Body of pancreas (tissue), 4 donors: ENCODE measurements around the gene FLAD1. TPM values are rescaled to one million over a fixed set of nuclear protein-coding genes. Genes with fewer than 3 reads are reported as not detected.

ENCODE experiments used
- ATAC-seq: fragments of 150-250 bp; one replicate; pipeline ENCODE4 v1.9.1; 2016
- DNase-seq, 4 donors: peaks; one replicate each; pipeline ENCODE4 v3.0.0-alpha.2; 2019
- H3K27ac ChIP-seq, 4 donors: fragments of 200-600 bp; sonication (generic); 1 replicate in 3 of 4; 2 replicates in 1 of 4; pipeline versions ENCODE4 v1.5.1 to v1.6.1; 2016 to 2019; ENCODE audit warnings: mild to moderate bottlenecking in 1 of 4, mixed read lengths in 1 of 4, moderate library complexity in 1 of 4
- H3K27me3 ChIP-seq, 2 donors: fragments of 200-600 bp; sonication (generic); one replicate each; pipeline ENCODE4 v1.6.0; 2016; ENCODE audit warnings: mild to moderate bottlenecking in 1 of 2
- H3K36me3 ChIP-seq, 2 donors: fragments of 200-600 bp; sonication (generic); replicated peaks in 1 of 2; 2 replicates each; pipeline ENCODE4 v1.5.1; 2016; ENCODE audit warnings: low read depth in 2 of 2; ENCODE audit not compliant: insufficient read depth in 1 of 2
- H3K4me1 ChIP-seq: fragments of 200-600 bp; sonication (generic); one replicate; pipeline ENCODE4 v1.6.0; 2016
- H3K4me3 ChIP-seq, 2 donors: fragments of 200-600 bp; sonication (generic); 1 replicate in 1 of 2; 2 replicates in 1 of 2; pipeline ENCODE4 v1.5.1; 2016 to 2019
- H3K9me3 ChIP-seq, 3 donors: fragments of 200-600 bp; sonication (generic); 1 replicate in 2 of 3; 2 replicates in 1 of 3; pipeline ENCODE4 v1.5.1; 2016
- CTCF ChIP-seq, 7 experiments: fragments of 450-650 bp in 4 of 7; fragments of 200-600 bp in 3 of 7; sonication (generic) in 3 of 7; IDR thresholded peaks; one replicate each; pipeline ENCODE4 v1.5.1; 2016 to 2019; ENCODE audit warnings: antibody characterized with exemption in 7 of 7
- POLR2A ChIP-seq, 3 donors: fragments of 450-650 bp; IDR thresholded peaks; one replicate each; pipeline ENCODE4 v1.6.1; 2016; ENCODE audit warnings: antibody characterized with exemption in 3 of 3, mild to moderate bottlenecking in 2 of 3
- WGBS, 2 donors: methylation state at CpG; one replicate each; pipeline ENCODE4 v1.1.5; 2017; 5-methylcytosine and 5-hydroxymethylcytosine counted together
- intact Hi-C: fragments of 100-400 bp; cut with DNase I; formaldehyde crosslinking; loops from one replicate; pipeline ENCODE4 v1.15.1; 2023
- total RNA-seq, 2 donors: library from RNA; depleted of rRNA; stranded (reverse); fragments of >200 nt; gene quantifications; one replicate each; pipeline ENCODE4 v1.1.0, GENCODE V29; 2016

Gene FLAD1
- total RNA-seq, 2 donors from 2014 or later = 10.1 to 51.4 TPM

GRCh38 chr1:155012026-155012546 lies 28.9 kb downstream of the FLAD1 start:
- WGBS, 2 donors = 34 to 38% methylated on average over 6 to 9 of the region's 9 CpGs
- peak; percentile 31 for ATAC-seq
- TF ChIP-seq POLR2A (IDR thresholded peaks at IDR 0.05) (no peak), CTCF (IDR thresholded peaks at IDR 0.05) (no peak)
- H3K4me3 ChIP-seq = no peak overlapping the region
- intact Hi-C loops = loop anchor here (5.0 kb wide), 1 partner anchor 50 kb away; the partner anchor contains the start of gene PYGO2
- peak overlapping the region; percentile 27 to 61 (median 42) for H3K27ac ChIP-seq
- peak; percentile 50 to 74 (median 61) for DNase-seq
- peaks cover 0 to 7% of the 10 kb centered on the region in 2 donors for H3K36me3 ChIP-seq
- H3K27me3 ChIP-seq = no peaks in the 10 kb centered on the region
- H3K9me3 ChIP-seq = no peaks in the 10 kb centered on the region
- H3K4me1 ChIP-seq = peaks cover 78% of the 10 kb centered on the region

- Histone ChIP-seq H3K27ac (peak overlapping the region; percentile 5 to 61 (median 42)), H3K27me3 (no peaks in the 10 kb centered on the region), H3K9me3 (no peaks in the 10 kb centered on the region), H3K4me1 (peaks cover 78% of the 10 kb centered on the region), H3K36me3 (peaks cover 0 to 7% of the 10 kb centered on the region in 2 donors), H3K4me3 (no peak overlapping the region)
- 34 to 41% methylated on average over 2 to 3 of the region's 3 CpGs for WGBS, 2 donors
- intact Hi-C loops = loop anchor here (5.0 kb wide), 1 partner anchor 51 kb away; the partner anchor contains the start of gene PYGO2
- ATAC-seq = no peak
- no peak for DNase-seq
- TF ChIP-seq POLR2A (IDR thresholded peaks at IDR 0.05) (no peak), CTCF (IDR thresholded peaks at IDR 0.05) (no peak)
Measured at GRCh38 chr1:155012776-155013602, 29.8 kb downstream of the FLAD1 start.

- peak overlapping the region in 1 of 4 donors; percentile 45 for H3K27ac ChIP-seq
Measured at GRCh38 chr1:155013632-155014031, 30.5 kb downstream of the FLAD1 start.

GRCh38 chr1:155014709-155015508 lies 31.8 kb downstream of the FLAD1 start:
- Histone ChIP-seq H3K4me3 (no peak overlapping the region), H3K36me3 (peaks cover 0 to 7% of the 10 kb centered on the region in 2 donors), H3K27me3 (no peaks in the 10 kb centered on the region), H3K27ac (no peak overlapping the region), H3K9me3 (no peaks in the 10 kb centered on the region), H3K4me1 (peaks cover 63% of the 10 kb centered on the region)
- DNase-seq (no peak), ATAC-seq (no peak)
- WGBS, 2 donors = 90 to 93% methylated on average over 8 to 31 of the region's 31 CpGs
- intact Hi-C loops = loop anchor here (5.0 kb wide), 1 partner anchor 53 kb away; the partner anchor contains the start of gene PYGO2
- no peak for TF ChIP-seq POLR2A (IDR thresholded peaks at IDR 0.05)
- TF ChIP-seq CTCF (IDR thresholded peaks at IDR 0.05) = no peak

More at GRCh38 chr1:155013632-155014031, 30.5 kb downstream of the FLAD1 start:
- intact Hi-C loops = loop anchor here (5.0 kb wide), 1 partner anchor 51 kb away; the partner anchor contains the start of gene PYGO2
- Histone ChIP-seq H3K27me3 (no peaks in the 10 kb centered on the region), H3K36me3 (peaks cover 0 to 7% of the 10 kb centered on the region in 2 donors), H3K4me3 (no peak overlapping the region), H3K9me3 (no peaks in the 10 kb centered on the region), H3K4me1 (peaks cover 75% of the 10 kb centered on the region)
- 26 to 49% methylated on average over 7 of the region's 8 CpGs for WGBS, 2 donors
- DNase-seq = no peak
- no peak for ATAC-seq
- TF ChIP-seq CTCF (IDR thresholded peaks at IDR 0.05) (no peak), POLR2A (IDR thresholded peaks at IDR 0.05) (no peak)
